ELR (cell line): ENCODE data around the gene ZMIZ1.

Source experiments
- DNase-seq: peaks from one replicate; pipeline ENCODE4 v3.0.0-alpha.2; 2015; ENCODE audit warnings: low read depth

Gene ZMIZ1

GRCh38 chr10:79342811-79343561 lies 274.2 kb downstream of the ZMIZ1 start:
- no peak for DNase-seq

- no peak for DNase-seq
Measured at GRCh38 chr10:79344502-79345195, 275.9 kb downstream of the ZMIZ1 start.

- DNase-seq: no peak
Measured at GRCh38 chr10:79345241-79346011, 276.7 kb downstream of the ZMIZ1 start.

GRCh38 chr10:79346012-79346340 lies 277.2 kb downstream of the ZMIZ1 start:
- no peak for DNase-seq

- DNase-seq: no peak
Measured at GRCh38 chr10:79346388-79347225, 277.8 kb downstream of the ZMIZ1 start.

- peak; percentile 94 for DNase-seq
Measured at GRCh38 chr10:79347226-79347893, 278.6 kb downstream of the ZMIZ1 start, which contains the start of gene PPIF. PPIF (plus strand) TSS chr10:79347469; CDS start chr10:79347549, 80 bp downstream.

DNA sequence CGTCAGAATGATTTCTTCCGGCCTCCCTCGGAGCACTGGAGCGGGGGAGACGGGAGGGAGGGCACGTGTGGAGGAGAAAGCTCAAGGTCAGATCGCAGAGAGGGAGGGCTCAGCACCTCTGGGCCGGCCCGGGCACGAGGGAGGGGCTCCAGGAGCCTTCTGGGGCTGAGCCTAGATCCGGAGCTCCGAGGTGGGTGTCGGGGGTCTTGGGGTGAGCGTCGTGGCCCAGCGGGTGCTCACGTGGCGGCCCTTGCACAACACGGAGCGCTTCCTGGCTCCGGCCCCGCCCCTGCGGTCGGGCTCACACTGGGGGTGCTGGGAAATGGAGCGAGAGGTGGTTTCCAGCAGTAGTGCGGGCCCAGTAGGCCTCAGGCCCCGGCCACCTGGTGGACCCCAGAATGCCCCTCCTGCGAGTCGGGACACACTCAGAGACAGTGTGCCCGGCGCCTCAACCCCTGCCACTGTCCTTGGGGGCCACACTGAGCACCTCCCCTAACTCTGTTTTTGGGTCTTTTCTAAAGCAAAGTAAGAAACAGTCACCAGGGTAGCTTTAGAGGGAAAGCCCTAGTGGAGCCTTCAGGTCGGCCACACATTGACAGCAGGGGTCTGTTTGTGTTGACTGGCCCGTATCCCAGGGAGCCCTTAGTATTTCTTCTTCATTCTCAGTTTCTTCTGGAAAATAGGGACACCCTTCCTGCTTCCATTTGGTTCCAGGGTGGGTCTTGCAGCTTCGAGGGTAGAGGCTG lies 279.3 kb downstream of the ZMIZ1 start:
- DNase-seq: peak; percentile 79

DNA sequence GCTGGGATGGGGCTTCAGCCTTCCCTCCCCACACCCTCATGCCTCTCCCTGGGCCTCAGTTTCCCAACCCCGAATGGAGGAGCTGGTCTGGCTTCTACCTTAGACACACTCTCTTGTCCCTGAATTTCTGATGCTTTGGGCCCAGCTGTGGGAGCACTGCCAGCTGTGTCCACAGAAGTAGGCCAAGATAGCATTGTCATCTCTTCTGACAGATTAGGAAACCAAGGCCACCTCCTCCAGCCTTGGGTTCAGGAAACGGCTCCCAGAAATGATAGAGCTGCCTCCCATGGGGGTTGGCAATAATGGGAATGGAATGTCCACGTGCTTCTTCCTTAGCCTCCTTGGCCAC lies 279.8 kb downstream of the ZMIZ1 start:
- DNase-seq: no peak

- no peak for DNase-seq
Measured at GRCh38 chr10:79349072-79349491, 280.3 kb downstream of the ZMIZ1 start.

GRCh38 chr10:79349766-79350406 lies 281.1 kb downstream of the ZMIZ1 start:
- no peak for DNase-seq

DNA sequence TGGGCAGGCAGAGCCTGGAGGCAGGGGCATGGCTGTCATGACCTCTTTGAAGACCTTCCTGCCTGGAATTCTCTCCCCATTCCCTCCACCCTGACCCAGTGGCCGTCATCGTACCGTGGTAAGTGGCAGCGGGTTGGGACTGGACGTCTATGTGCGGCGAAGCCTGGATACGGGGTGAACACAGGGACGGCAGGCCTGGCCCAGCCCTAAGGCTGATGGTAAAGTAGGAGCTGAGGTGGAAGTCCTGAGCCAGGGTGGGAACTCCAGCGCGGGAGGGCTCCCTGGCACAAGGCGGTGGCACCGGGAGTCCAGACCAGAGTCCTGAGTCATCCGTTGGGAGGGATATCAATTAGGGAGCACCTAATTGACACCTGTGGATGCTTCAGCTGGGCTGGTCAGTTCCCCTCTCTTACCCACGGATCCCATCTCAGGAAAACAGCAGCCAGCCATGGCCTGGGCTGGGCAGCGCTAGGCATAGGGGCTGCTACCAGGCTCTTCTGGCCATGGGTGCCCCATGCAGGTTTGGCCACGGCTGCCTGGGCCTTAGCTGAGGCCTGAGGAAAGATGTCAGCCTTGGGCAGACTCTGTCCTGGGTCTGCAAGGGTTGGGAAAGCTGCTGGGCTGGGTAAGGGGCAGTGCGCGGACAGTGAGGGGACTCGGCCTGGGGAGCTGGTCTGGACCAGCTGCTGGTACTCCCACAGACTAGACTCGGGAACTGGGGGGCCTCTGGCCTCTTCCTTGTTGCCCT lies 281.8 kb downstream of the ZMIZ1 start:
- DNase-seq: no peak

- no peak for DNase-seq
Measured at GRCh38 chr10:79351332-79351731, 282.6 kb downstream of the ZMIZ1 start.

GRCh38 chr10:79352035-79352877 lies 283.5 kb downstream of the ZMIZ1 start:
- DNase-seq: no peak

- no peak for DNase-seq
Measured at GRCh38 chr10:79353000-79353406, 284.2 kb downstream of the ZMIZ1 start.

- no peak for DNase-seq
Measured at GRCh38 chr10:79353726-79354125, 285.0 kb downstream of the ZMIZ1 start.

DNA sequence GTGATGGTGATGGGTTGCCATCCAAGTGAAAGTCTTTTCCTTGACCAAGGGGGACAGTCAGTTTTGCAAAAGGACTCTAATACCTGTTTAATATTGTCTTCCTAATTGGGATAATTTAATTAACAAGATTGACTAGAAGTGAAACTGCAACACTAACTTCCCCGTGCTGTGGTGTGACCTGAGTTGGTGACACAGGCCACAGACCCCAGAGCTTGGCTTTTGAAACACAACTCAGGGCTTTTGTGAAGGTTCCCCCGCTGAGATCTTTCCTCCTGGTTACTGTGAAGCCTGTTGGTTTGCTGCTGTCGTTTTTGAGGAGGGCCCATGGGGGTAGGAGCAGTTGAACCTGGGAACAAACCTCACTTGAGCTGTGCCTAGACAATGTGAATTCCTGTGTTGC lies 285.4 kb downstream of the ZMIZ1 start:
- DNase-seq: no peak

DNA sequence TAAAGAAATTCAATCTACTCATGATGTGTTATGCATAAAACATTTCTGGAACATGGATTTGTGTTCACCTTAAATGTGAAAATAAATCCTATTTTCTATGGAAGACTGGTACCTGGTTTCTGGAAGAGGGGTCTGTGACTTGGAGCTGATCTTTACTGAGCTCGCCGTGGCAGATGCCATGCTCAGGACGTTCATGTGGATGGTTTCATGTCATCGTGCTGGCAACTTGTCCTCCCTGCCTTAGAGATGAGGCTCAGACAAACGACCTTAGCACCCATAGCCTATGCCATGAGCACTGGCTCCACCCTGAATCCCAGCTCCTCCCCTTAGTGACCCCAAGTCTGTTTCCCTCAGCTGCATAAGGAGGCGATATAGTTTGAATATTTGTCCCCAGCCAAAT lies 285.8 kb downstream of the ZMIZ1 start:
- DNase-seq: no peak

- peak; percentile 37 for DNase-seq
Measured at GRCh38 chr10:79355420-79356017, 286.8 kb downstream of the ZMIZ1 start.
